ENCODE results near the gene PAGE2B.
A peak's percentile ranks its signal among the peaks of the same experiment; 100 is the strongest.

The PAGE2B gene

DNA sequence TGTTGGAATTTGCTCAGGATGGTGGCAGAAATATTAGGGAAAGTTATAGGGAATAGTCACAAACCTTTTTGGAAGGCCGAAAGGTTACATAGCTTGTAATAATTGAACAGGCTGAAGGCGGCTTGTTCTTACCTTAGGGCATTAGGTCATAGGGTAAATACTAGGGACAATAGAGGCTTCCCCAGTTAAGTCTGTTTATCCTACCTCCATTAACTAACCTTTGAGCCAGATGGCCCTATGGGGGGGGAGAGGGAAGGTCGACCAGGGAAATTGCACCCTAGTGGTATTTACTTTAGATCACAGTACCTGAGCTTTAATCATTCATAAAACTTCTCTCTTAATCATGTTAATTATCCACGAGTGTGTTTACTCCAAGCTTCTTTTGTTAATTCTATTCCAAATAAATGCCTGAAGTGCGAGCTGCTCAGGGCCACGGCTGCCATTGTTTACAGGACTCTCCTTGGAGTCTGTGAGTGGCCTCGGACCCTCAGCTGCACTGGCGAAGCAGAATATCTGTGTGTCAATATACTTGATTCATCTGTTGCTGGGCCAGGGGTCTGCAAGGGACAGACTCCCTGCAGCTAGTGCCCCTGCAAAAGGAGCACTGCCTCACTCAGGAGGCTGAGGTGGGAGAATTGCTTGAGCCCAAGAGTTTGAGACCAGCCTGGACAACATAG lies 36.9 kb downstream of the PAGE2B start:
- no peak for DNase-seq

DNA sequence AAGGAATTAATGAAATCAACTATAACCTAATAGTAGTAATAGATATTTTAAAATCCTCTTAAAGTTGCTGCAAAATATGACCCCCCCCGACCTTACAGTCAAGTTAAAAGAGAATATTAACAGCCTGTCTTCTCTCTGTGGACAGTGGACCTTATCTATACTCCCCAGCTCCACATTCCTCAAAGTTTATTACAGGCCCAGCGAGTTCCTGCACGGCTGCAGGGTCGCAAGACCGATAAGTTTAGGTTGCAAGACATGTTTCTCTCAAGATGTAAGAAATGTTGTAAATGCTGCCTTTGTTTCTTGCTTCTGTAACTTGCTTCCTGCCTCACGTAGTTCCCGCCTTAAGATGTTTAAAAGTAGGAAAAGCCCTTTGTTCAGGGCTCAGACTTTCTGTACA lies 41.8 kb downstream of the PAGE2B start:
- peak; percentile 83 for DNase-seq

DNA sequence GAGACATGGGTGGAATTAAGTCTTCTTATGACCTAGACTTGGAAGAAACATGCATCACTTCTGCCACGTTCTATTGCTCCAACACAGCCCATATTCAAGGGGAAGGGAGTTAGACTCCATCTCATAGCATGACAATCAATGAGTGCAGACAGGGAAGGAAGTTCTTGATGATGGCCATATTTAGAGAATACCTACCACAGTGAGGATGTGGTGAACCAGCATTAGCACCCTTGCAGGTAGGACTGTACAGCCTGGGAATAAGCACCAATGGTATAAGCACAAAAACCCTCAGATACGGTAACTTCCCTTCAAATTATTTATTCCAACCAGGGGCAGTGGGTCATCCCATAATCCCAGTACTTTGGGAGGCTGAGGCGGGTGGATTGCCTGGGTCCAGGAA lies 43.7 kb downstream of the PAGE2B start:
- no peak for DNase-seq

DNA sequence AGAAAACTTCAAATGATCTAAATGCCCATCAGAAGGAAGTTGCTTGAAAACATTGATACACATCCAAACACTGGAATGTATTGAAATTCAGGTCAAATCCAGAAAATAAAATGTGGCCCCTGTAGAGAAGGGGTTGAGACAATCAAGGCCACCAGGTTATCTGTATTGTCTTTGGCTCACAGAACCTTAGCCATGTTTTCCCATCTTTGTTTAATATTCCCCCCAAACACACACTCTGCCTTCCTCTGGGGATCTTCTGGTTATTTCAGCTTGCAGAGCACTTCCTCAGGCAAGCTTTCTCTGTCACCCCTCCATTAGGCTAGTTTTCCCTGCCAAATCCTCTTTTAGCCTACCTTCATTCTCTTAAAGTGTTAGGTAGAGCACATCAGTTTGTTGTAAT lies 44.4 kb downstream of the PAGE2B start:
- DNase-seq = no peak

DNA sequence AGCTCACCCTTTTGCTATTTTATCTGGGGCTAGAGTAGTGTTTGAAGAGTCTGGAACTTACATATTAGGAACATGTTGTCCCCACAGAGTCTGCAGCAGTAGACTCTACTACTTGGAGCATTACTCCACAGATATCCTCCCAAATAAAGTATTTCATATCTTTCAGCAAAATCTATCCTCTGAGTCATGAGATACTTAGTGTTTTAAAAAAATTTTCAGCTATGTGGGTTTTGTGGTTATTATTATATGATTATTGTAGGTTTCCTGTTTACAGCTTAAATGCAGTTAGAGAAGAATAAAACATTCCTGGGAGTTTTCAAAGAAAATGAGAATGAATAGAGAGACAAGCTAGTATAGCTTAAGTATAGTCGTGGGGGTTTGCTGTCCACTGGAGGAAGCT lies 44.9 kb downstream of the PAGE2B start:
- DNase-seq = peak; percentile 28

DNA sequence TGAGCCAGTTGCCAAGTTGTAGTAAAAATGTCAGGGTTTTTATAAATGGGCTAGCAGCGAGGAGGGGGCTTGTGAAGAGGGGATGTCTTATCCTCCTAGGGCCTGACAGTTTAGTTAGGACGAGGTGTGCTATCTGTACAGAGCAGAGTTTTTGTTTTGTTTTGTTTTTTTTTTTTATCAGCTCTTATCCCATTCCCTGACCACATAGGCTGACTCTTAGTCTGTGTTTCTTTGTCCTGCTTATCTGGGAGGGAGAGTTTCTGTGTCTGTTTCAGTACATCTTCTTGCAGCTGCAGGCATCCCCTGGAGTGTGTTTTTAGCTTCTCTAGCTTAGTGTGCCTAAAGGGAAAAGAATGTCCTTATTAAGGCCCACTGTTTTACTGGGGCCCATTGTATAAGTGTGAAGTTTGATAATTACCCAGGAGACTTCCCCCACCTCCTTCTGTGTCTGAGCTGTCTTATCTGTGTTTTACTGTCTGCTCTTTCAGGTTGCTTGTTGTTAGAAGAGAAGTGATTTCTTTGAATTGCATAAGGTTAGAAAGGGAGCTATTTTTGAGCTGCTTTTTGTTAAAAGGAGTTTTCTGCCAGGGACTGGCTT lies 46.0 kb downstream of the PAGE2B start:
- peak; percentile 73 for DNase-seq

DNA sequence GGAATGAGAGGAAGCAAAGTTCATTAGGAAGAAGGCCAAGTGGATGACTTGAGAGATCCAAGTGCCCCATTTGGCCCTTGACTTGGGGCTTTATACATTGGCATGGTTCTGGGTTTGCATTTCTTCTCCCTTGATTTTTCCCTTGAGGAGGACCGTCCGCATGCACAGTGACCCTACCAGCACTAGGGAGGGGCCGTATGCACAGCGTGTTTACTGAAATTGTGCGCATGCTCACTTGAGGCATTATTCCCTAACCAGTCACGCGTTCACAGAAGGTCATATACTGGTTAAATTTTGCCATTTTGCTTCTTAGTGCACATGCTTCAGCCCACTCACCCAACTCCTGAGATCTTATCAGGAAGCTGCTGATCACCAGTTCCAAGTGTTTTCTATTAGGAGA lies 49.1 kb downstream of the PAGE2B start:
- DNase-seq = no peak

DNA sequence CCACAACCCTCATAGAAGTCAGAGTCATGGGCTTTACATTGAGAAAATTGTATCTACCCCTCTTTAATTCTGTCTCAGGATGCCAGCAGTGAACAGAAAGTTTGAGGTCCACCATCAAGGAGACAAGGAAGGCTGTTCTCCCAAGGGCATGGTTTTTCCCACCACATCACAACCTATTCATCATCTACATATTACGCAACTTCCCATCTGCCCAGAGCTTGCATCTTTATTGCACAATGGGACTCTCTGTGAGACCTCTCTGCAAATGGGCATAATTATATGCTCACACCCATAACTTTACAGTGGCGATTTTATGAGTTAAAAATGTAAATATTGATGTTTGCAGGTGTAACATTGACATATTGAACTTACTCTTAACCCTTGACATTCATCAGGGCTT lies 52.9 kb downstream of the PAGE2B start:
- DNase-seq = no peak

All from hematopoietic multipotent progenitor cell treated with erythropoietin and hydrocortisone succinate and interleukin-3 and kit ligand, for 8 days (in vitro differentiated cells).